ENCODE data around the gene EPHA6.

Gene EPHA6

DNA sequence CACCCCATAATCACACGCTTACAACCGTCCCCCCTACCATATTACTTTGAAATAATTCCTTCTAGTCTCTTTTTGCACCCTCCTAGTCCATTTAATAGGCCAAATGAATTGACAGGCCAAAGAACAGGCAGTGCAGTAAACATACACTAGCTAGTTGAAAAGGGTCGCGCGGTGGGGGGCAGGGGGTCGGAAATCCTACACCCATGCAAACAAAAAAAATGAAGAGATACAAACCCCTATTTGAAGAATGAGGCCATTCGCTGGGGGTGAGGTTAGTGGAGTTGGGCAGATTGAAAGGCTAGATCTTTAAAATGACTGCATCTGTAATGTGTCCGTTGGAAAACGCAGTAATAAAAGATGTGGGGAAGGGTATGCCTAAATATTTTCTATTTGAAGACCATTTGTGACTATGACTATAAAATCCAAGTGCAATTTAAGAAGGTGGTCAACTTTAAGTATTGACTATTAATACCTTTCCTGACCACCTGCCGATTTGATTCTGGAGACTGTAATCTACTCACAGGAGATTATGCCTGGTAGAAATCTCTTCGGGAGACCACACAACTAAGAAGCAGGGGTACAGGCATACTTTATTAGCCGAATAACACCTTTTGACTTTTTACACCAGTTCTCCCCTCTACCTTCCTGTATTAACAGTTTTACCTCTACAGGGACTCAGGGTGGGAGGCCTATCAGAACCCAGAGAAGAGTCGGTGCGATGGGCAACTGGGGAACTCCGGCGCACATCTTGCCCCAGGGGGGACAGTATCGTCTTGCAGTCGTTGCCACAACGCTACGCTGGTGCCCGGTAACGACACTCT, 949.4 kb downstream of the EPHA6 start:
- no peak for DNase-seq (ENCODE audit: low read depth in 1 of 2, low spot score in 1 of 2)
- TF ChIP-seq JUND (IDR thresholded peaks at IDR 0.05; ENCODE audit: low read depth), result no peak
- in situ Hi-C loops (cut with HindIII; ENCODE audit: low pct_unique_long_range_greater_than_20kb, low sequenced_read_pairs), result no loop called here

DNA sequence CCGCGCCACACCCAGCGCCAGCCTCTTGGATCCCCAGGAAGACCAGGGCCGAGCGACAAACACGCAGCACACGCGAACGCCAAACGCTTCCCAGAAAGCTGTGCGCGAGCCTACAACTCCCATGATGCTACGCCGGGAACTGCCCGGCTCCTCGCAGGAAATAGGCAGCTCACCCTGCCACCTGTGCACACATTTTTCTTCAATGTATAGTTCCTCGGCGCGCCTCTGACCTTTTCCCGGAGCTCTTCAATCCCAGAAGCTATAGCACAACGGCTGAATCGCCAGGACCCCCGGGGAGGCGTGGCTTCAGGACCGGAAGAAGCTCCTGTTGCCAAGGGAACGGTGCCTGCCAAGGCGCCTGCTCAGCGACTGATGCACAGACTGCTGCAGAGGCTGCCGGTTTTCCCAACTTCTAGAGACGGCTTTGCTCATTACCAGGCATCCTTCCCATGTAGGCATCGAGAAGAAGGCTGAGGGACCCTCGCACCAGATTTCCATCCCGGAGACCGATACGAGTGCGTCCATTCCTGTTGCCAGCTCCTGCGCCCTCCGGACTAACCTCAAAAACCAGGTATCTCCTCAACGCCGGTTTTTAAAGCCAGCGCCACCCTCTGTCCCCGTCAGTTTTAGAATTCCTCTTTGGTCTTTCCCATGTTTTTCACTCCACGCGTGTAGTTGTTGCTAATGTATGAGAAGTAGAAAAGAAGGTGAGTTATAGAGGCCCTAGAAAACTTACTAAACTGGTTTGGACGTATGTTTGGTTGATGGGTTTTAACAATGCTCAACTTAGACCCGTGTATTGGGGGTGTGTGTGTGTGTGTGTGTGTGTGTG, 950.2 kb downstream of the EPHA6 start, which contains the start of gene ARL6:
TSS of gene ARL6 (plus strand) at position 352 of the 832 bp plus-strand sequence. CDS start 3,350 bp downstream, outside the sequence.
- DNase-seq (ENCODE audit: low read depth in 1 of 2, low spot score in 1 of 2), result peak; percentile 58 to 88
- in situ Hi-C loops (cut with HindIII; ENCODE audit: low pct_unique_long_range_greater_than_20kb, low sequenced_read_pairs), result no loop called here
- no peak for TF ChIP-seq JUND (IDR thresholded peaks at IDR 0.05; ENCODE audit: low read depth)

DNA sequence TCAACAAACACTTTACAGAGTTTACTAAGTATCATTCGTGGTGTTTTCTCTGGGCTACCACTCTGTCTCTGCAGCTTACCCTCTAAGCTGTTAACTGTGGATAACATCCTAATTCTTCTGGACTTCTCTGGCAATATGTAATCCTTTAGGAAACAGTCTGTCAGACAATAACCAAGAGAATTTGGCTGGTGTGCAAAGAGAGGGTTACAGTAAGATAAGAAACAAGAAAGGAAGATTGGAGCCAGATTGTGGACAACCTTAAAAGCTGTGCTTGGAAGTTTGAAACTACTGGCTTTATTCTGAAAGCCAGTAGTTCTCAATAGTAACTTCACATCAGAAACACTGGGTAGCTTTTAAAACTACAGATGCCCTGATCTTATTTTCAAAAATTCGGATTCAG, 950.9 kb downstream of the EPHA6 start:
- no peak for TF ChIP-seq JUND (IDR thresholded peaks at IDR 0.05; ENCODE audit: low read depth)
- DNase-seq (ENCODE audit: low read depth in 1 of 2, low spot score in 1 of 2), result no peak
- in situ Hi-C loops (cut with HindIII; ENCODE audit: low pct_unique_long_range_greater_than_20kb, low sequenced_read_pairs), result no loop called here

- no peak for DNase-seq (ENCODE audit: low read depth in 1 of 2, low spot score in 1 of 2)
- no peak for TF ChIP-seq JUND (IDR thresholded peaks at IDR 0.05; ENCODE audit: low read depth)
- in situ Hi-C loops (cut with HindIII; ENCODE audit: low pct_unique_long_range_greater_than_20kb, low sequenced_read_pairs), result no loop called here
Observed at GRCh38 chr3:97772926-97773325, 958.5 kb downstream of the EPHA6 start.

GRCh38 chr3:97778152-97778551, 963.8 kb downstream of the EPHA6 start:
- in situ Hi-C loops (cut with HindIII; ENCODE audit: low pct_unique_long_range_greater_than_20kb, low sequenced_read_pairs), result no loop called here
- DNase-seq (ENCODE audit: low read depth in 1 of 2, low spot score in 1 of 2), result no peak
- no peak for TF ChIP-seq JUND (IDR thresholded peaks at IDR 0.05; ENCODE audit: low read depth)

- in situ Hi-C loops (cut with HindIII; ENCODE audit: low pct_unique_long_range_greater_than_20kb, low sequenced_read_pairs), result no loop called here
- TF ChIP-seq JUND (IDR thresholded peaks at IDR 0.05; ENCODE audit: low read depth), result no peak
Observed at GRCh38 chr3:97793420-97794019, 979.1 kb downstream of the EPHA6 start.

DNA sequence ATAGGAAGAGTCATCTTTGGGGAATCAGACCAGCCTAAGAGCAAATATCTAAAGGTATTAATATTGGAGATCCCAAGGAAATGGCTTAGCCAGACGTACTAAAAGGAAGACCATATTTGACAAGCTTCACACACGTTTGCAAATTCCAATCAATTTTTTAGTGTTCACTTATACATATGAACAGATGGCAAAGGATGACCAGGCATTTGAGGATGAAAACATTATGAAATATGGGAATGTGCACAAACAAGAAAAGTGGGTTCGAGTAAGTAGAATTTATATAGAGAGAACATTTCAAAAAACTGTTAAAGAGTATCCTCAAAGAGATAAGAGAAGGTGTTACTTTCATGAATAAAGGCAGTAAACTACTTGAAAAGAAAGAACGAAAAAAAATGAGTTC, 981.6 kb downstream of the EPHA6 start:
- in situ Hi-C loops (cut with HindIII; ENCODE audit: low pct_unique_long_range_greater_than_20kb, low sequenced_read_pairs), result no loop called here
- TF ChIP-seq JUND (IDR thresholded peaks at IDR 0.05; ENCODE audit: low read depth), result no peak

More at GRCh38 chr3:97793420-97794019, 979.1 kb downstream of the EPHA6 start:
- DNase-seq (ENCODE audit: low read depth in 1 of 2, low spot score in 1 of 2), result peak; percentile 5 to 70

More for the DNA sequence above, 981.6 kb downstream of the EPHA6 start:
- DNase-seq (ENCODE audit: low read depth in 1 of 2, low spot score in 1 of 2), result no peak

Data from T47D (cell line).